Measurements from ENCODE around the gene PIK3R1.

The PIK3R1 gene

DNA sequence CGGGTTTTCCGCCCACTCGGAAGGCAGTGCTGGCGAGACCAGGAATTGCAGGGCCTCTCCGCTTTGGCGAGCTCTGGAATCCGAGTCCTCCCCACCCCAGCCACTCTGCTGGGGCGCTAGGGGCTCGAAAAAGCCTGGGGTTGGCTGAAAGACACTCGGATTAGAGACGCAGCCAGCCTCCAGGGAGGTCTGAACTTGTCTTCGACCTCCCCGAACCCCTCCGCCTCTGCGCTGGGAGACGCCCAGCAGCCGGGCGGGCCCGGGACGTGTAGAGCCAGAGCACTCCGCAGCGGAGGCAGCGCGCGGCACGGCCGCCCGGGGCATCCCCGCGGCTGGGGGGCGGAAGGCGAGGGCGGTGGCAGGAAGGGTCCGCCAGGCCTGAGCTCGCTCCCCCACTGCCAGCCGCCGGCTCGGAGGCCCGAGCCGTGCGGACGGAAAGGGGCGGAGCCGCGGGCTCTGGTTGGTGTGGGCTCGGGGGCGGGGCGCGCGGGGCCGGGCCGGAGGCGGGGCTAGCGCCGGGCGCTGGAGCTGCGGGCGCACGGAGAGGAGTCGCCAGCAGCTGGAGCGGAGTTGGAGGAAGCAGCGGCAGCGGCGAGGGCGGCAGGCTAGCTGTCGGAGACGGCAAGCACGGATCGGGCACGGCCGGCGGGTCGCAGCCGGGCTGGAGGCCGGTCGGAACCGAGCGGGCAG is at the start of gene PIK3R1:
TSS of gene PIK3R1 (plus strand) at position 549 of the 690 bp plus-strand sequence. CDS start 10,920 bp downstream, outside the sequence.
- peak within 1 kb of the TSS; percentile 76 for H3K4me3 ChIP-seq (ENCODE audit: low read length)
- peak; percentile 69 for DNase-seq (ENCODE audit: low read depth)
- TF ChIP-seq CTCF (conservative IDR thresholded peaks at IDR 0.05; ENCODE audit: low read depth, low read length): peak; percentile 29

GRCh38 chr5:68167195-68167651 is 48.3 kb upstream of the PIK3R1 start:
- H3K4me3 ChIP-seq (ENCODE audit: low read length): no peak overlapping the region
- no peak for TF ChIP-seq CTCF (conservative IDR thresholded peaks at IDR 0.05; ENCODE audit: low read depth, low read length)
- DNase-seq (ENCODE audit: low read depth): no peak

- H3K4me3 ChIP-seq (ENCODE audit: low read length): no peak overlapping the region
- TF ChIP-seq CTCF (conservative IDR thresholded peaks at IDR 0.05; ENCODE audit: low read depth, low read length): no peak
- DNase-seq (ENCODE audit: low read depth): no peak
Observed at GRCh38 chr5:68169903-68170302, 45.7 kb upstream of the PIK3R1 start.

DNA sequence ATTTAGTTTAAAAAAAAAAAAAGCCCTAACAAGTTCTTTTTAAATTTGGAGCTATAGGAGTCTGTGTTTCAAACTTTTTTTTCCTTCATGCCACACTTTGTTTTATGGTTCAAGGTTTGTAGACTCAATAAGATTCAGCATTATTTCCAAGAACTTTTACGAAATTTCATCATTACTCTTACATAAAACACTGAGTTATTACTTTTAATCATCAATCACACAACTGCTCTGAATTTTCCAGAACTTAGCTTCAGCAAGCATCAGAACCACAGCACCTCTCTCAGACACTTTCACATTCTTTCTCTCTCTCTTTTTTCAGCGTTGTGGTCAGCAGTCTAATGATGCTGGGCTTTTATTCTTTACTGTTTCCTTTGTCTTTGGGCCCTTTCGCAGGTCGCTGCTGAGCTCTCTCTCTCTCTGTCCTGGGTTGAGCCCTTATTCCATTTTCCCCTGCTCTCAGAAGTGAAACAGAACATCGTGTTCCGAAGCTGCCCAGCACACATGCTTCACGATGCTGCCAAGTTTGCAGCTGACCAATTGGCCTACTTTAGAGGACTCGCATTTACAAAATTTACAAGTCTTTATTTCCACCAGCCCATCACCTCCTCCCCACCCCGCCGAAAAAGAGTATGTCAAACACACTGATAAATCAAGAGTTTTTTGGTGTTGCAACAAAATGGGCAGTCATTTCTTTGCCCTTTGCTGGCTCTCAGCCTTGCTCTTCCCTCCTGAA is 44.6 kb upstream of the PIK3R1 start:
- H3K4me3 ChIP-seq (ENCODE audit: low read length): no peak overlapping the region
- no peak for DNase-seq (ENCODE audit: low read depth)
- TF ChIP-seq CTCF (conservative IDR thresholded peaks at IDR 0.05; ENCODE audit: low read depth, low read length): no peak

- H3K4me3 ChIP-seq (ENCODE audit: low read length): no peak overlapping the region
- DNase-seq (ENCODE audit: low read depth): no peak
- TF ChIP-seq CTCF (conservative IDR thresholded peaks at IDR 0.05; ENCODE audit: low read depth, low read length): no peak
Observed at GRCh38 chr5:68172314-68172713, 43.2 kb upstream of the PIK3R1 start.

DNA sequence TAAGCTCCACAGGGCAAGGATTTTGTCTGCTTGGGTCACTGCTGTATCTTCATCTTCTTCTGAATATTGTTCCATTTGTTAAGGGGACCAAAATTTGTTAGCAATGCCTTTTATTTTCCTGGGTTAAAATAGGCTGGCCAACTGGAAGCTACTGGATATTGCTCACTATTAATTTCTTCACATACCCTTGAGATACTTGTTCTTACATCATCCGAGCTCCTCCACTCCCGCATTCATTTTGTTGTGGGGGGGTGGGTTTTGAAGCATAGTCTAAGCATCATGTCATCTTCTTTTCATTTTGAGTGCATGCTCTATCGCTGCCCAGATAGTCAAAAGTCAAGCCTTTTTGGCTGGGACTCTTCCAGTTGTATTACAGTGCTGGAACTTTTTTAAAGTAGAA is 42.5 kb upstream of the PIK3R1 start:
- no peak for DNase-seq (ENCODE audit: low read depth)
- H3K4me3 ChIP-seq (ENCODE audit: low read length): no peak overlapping the region
- no peak for TF ChIP-seq CTCF (conservative IDR thresholded peaks at IDR 0.05; ENCODE audit: low read depth, low read length)

DNA sequence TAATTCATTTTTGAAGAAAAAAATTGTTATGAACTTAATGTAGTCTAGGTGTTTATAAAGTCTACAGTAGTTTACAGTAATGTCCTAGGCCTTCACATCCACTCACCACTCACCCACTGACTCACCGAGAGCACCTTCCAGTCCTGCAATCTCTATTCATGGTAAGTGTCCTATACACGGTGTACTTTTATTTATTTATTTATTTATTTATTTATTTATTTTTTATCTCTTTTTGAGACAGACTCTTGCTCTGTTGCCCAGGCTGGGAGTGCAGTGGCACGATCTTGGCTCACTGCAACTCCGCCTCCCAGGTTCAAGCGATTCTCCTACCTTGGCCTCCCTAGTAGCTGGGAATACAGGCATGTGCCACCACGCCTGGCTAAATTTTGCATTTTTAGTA is 39.3 kb upstream of the PIK3R1 start:
- H3K4me3 ChIP-seq (ENCODE audit: low read length): no peak overlapping the region
- no peak for DNase-seq (ENCODE audit: low read depth)
- TF ChIP-seq CTCF (conservative IDR thresholded peaks at IDR 0.05; ENCODE audit: low read depth, low read length): no peak
